BLaER1 treated with 17β-estradiol and CSF1 and Interleukin-3, amounts not matched to agents 10 nM and 100 nM (cell line): ENCODE measurements around the gene ARHGAP35.

Source experiments
- H3K27ac ChIP-seq, 11 experiments: shearing (Covaris generic); formaldehyde crosslinking; 2 replicates each; pipeline ENCODE4 v1.8.1; 2022
- H3K27me3 ChIP-seq, 11 experiments: shearing (Covaris generic); formaldehyde crosslinking; 2 replicates each; pipeline ENCODE4 v1.8.1; 2022
- H3K36me3 ChIP-seq, 11 experiments: shearing (Covaris generic); formaldehyde crosslinking; 2 replicates each; pipeline ENCODE4 v1.8.1; 2022
- H3K4me1 ChIP-seq, 10 experiments: shearing (Covaris generic); formaldehyde crosslinking; 2 replicates each; pipeline ENCODE4 v1.8.1; 2022
- H3K4me2 ChIP-seq, 11 experiments: shearing (Covaris generic); formaldehyde crosslinking; 2 replicates each; pipeline ENCODE4 v1.8.1; 2022
- H3K4me3 ChIP-seq, 10 experiments: shearing (Covaris generic); formaldehyde crosslinking; 2 replicates each; pipeline ENCODE4 v1.8.1; 2022
- H3K9ac ChIP-seq, 11 experiments: shearing (Covaris generic); formaldehyde crosslinking; 2 replicates each; pipeline ENCODE4 v1.8.1; 2022
- H3K9me3 ChIP-seq, 11 experiments: shearing (Covaris generic); formaldehyde crosslinking; replicated peaks in 1 of 11; 2 replicates each; pipeline ENCODE4 v1.8.1; 2022
- H4K20me1 ChIP-seq, 11 experiments: shearing (Covaris generic); formaldehyde crosslinking; 2 replicates each; pipeline ENCODE4 v1.8.1; 2022
- Cebpa-rat ChIP-seq, 11 experiments: shearing (Covaris generic); IDR thresholded peaks; 2 replicates each; pipeline ENCODE4 v1.8.1; 2022

The ARHGAP35 gene

DNA sequence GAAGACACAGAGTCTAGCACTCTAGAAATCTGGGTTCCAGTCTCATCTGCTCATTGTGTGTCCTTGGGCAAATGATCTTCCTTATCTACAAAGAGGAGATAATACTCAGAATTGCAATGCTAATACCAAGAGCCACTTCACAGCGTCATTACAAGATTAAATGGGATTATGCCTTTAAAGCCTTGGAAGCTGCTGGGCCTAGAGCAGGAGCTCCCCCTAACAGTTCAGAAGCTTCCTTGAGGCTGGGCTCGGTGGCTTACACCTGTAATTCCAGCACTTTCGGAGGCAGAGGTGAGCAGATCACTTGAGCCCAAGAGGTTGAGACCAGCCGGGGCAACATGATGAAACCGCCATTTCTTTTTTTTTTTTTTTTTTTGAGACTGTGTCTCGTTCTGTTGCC, 37.7 kb upstream of the ARHGAP35 start:
- H3K9me3 ChIP-seq: peaks cover 0 to 10% (median 6%) of the 10 kb centered on the region in 11 experiments; a peak in 9 of 22 replicates
- no peaks in the 10 kb centered on the region for H3K27me3 ChIP-seq
- H3K36me3 ChIP-seq: no peaks in the 10 kb centered on the region
- peak overlapping the region in 10 of 11 experiments; percentile 18 to 94 (median 90); a peak in 13 of 22 replicates for H3K4me2 ChIP-seq
- H3K4me3 ChIP-seq: no peak overlapping the region
- peaks cover 75 to 87% (median 79%) of the 10 kb centered on the region in 10 experiments for H3K4me1 ChIP-seq
- H4K20me1 ChIP-seq: peaks cover 0 to 10% (median 0%) of the 10 kb centered on the region in 11 experiments; a peak in 4 of 22 replicates
- peak overlapping the region in 2 of 11 experiments; percentile 75 to 76; a peak in 2 of 22 replicates for H3K9ac ChIP-seq
- TF ChIP-seq Cebpa-rat (IDR thresholded peaks at IDR 0.05): no peak
- peak overlapping the region in 8 of 11 experiments; percentile 81 to 93 (median 87); a peak in 15 of 22 replicates for H3K27ac ChIP-seq

DNA sequence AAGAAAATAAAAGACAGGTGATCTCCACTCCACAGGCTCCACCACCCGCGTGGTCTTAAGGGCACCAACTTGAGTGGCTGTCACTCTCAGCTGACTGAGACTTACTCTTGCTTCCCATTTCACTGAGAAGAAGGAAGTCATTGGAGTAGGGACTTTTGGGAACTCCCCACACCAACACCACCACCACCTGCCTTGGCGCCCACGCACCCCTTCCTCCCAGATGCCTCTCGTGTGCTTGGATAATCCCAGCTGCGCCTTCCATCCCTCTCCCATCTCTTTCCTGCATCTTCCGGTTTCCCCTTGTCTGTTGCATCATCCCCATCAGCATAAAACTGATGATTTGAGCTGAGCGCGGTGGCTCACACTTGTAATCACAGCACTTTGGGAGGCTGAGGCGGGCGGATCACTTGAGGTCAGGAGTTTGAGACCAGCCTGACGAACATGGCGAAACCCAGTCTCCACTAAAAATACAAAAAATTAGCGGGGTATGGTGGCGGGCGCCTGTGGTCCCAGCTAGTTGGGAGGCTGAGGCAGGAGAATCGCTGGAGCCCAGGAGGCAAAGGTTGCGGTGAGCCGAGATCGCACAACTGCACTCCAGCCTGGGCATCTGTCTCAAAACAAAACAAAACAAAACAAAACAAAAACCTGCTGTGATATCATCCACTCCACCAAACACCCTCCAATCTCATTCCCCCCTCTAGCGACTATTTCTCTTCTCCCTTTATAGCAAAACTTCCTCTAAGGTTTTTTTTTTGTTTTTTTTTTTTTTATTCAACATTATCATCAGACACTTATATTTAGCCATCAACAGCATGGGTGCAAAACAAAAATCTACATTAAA, 35.7 kb upstream of the ARHGAP35 start:
- peak in 3 of 11 experiments; percentile 23 to 46 (median 26); a peak in 4 of 22 replicates for TF ChIP-seq Cebpa-rat (IDR thresholded peaks at IDR 0.05)
- Histone ChIP-seq H3K27ac (peak overlapping the region; percentile 47 to 93 (median 73); a peak in 21 of 22 replicates), H3K9ac (peak overlapping the region; percentile 31 to 74 (median 60); a peak in 20 of 22 replicates), H3K4me3 (peak overlapping the region in 5 of 10 experiments; percentile 2 to 48 (median 25); a peak in 6 of 20 replicates), H3K27me3 (no peaks in the 10 kb centered on the region), H3K36me3 (no peaks in the 10 kb centered on the region), H3K9me3 (no peaks in the 10 kb centered on the region), H4K20me1 (peaks cover 0 to 10% (median 0%) of the 10 kb centered on the region in 11 experiments; a peak in 4 of 22 replicates), H3K4me2 (peak overlapping the region; percentile 65 to 94 (median 83)), H3K4me1 (peaks cover 67 to 81% (median 74%) of the 10 kb centered on the region in 10 experiments)

DNA sequence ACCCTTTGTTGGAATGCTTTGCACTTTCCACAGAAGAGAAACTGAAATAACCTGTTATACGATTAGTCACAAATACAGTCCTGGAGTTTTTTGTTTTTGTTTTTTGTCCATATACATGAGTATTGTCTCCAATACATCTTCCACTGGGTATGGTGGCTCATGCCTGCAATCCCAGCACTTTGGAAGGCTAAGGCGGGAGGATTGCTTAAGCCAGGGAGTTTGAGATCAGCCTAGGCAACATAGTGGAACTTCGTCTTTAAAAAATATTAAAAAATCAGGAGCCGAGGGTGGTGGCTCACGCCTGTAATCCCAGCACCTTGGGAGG, 35.1 kb upstream of the ARHGAP35 start:
- Histone ChIP-seq H3K9ac (peak overlapping the region in 6 of 11 experiments; percentile 5 to 65 (median 45); a peak in 8 of 22 replicates), H3K36me3 (no peaks in the 10 kb centered on the region), H3K4me1 (peaks cover 64 to 81% (median 72%) of the 10 kb centered on the region in 10 experiments), H3K4me3 (no peak overlapping the region), H3K9me3 (no peaks in the 10 kb centered on the region), H3K4me2 (peak overlapping the region in 10 of 11 experiments; percentile 50 to 94 (median 84); a peak in 18 of 22 replicates), H3K27me3 (no peaks in the 10 kb centered on the region), H4K20me1 (peaks cover 0 to 10% (median 0%) of the 10 kb centered on the region in 11 experiments; a peak in 4 of 22 replicates), H3K27ac (peak overlapping the region in 8 of 11 experiments; percentile 28 to 93 (median 62); a peak in 14 of 22 replicates)
- TF ChIP-seq Cebpa-rat (IDR thresholded peaks at IDR 0.05): no peak

DNA sequence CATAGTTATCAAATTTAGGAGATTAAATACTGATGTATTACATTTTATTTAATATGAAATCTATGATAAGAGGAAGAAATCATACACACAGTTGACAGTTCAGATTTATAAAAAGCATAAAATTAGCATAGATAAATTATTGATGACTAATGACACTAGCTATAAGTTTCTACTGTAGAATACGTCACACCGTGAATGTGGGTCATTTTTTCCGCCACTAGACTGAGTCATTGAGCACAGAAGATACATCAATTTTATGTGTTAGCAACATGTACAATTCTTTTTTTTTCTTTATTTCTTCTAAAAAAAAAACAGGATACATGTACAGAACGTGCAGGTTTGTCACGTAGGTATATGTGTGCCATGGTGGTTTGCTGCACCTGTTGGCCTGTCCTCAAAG, 32.3 kb upstream of the ARHGAP35 start:
- Histone ChIP-seq H3K27me3 (no peaks in the 10 kb centered on the region), H3K9ac (no peak overlapping the region), H3K36me3 (no peaks in the 10 kb centered on the region), H3K9me3 (no peaks in the 10 kb centered on the region), H4K20me1 (peaks cover 0 to 10% (median 0%) of the 10 kb centered on the region in 11 experiments; a peak in 4 of 22 replicates), H3K4me2 (no peak overlapping the region), H3K4me1 (peaks cover 44 to 60% (median 50%) of the 10 kb centered on the region in 10 experiments), H3K27ac (no peak overlapping the region), H3K4me3 (no peak overlapping the region)
- TF ChIP-seq Cebpa-rat (IDR thresholded peaks at IDR 0.05): no peak

DNA sequence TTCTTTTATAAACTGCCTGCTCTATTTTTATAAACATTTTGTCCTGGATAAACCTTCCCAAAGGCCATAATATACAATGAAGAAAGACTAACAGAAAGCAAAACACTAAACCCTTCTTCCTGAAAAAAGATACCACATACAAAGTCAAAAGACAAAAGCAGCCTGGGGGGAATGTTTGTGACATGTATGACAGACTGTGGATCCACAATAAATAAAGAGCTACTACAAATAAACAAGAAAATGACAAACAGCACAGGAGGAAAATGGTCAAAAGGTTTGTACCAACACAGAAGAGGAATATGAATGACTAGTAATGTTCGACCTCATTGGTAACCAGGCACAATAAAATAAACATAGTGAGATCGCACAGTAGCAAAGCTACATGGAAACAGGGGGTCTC, 29.9 kb upstream of the ARHGAP35 start:
- Histone ChIP-seq H3K27me3 (no peaks in the 10 kb centered on the region), H3K27ac (no peak overlapping the region), H3K9ac (no peak overlapping the region), H3K4me2 (peak overlapping the region in 6 of 11 experiments; percentile 10 to 56 (median 24); a peak in 6 of 22 replicates), H3K4me3 (no peak overlapping the region), H4K20me1 (no peaks in the 10 kb centered on the region), H3K36me3 (peaks cover 0 to 10% (median 4%) of the 10 kb centered on the region in 11 experiments; a peak in 9 of 22 replicates), H3K9me3 (no peaks in the 10 kb centered on the region), H3K4me1 (peaks cover 20 to 36% (median 26%) of the 10 kb centered on the region in 10 experiments)
- no peak for TF ChIP-seq Cebpa-rat (IDR thresholded peaks at IDR 0.05)

DNA sequence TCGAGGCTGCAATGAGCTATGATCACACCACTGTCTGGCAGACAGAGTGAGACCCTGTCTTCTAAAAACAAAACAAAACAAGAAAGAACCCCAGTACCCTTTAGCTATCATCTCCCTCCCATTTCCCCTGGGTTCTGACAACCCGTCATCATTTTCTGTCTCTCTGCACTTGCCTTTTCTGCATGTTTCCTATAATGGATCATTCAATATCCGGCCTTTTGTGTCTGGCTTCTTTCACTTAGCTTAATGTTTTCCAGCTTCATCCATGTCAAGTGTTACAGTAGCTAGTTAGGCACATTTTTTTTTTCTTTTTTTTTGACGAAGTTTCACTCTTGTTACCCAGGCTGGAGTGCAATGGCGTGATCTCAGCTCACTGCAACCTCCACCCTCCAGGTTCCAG, 26.7 kb upstream of the ARHGAP35 start:
- no peak for TF ChIP-seq Cebpa-rat (IDR thresholded peaks at IDR 0.05)
- Histone ChIP-seq H3K9me3 (no peaks in the 10 kb centered on the region), H3K27ac (no peak overlapping the region), H3K4me1 (peaks cover 13 to 23% (median 18%) of the 10 kb centered on the region in 10 experiments; a peak in 17 of 20 replicates), H3K9ac (no peak overlapping the region), H3K36me3 (peaks cover 15 to 42% (median 33%) of the 10 kb centered on the region in 11 experiments), H4K20me1 (peaks cover 0 to 24% (median 0%) of the 10 kb centered on the region in 11 experiments; a peak in 2 of 22 replicates), H3K4me2 (no peak overlapping the region), H3K4me3 (no peak overlapping the region), H3K27me3 (no peaks in the 10 kb centered on the region)

DNA sequence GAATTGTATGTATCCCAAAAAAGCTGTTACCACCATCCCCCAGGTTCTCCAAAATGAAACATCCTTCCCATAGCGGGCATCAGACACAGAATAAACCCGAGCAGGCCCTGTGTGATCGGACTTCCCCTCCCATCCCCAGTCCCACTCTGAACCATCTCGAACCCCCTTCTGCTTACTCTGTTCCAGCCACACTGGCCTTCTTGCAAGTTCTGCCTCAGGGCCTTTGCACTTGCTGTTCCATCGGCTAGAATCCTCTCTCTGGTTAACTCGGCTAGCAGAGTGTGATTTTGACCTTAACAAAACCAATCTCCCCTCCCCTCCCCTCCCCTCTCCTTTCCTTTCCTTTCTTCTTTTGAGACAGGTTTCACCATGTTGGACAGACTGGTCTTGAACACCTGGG, 25.8 kb upstream of the ARHGAP35 start:
- no peaks in the 10 kb centered on the region for H3K9me3 ChIP-seq
- no peaks in the 10 kb centered on the region for H3K27me3 ChIP-seq
- no peak overlapping the region for H3K4me3 ChIP-seq
- TF ChIP-seq Cebpa-rat (IDR thresholded peaks at IDR 0.05): no peak
- no peak overlapping the region for H3K4me2 ChIP-seq
- peaks cover 23 to 51% (median 42%) of the 10 kb centered on the region in 11 experiments for H3K36me3 ChIP-seq
- no peak overlapping the region for H3K27ac ChIP-seq
- H4K20me1 ChIP-seq: peaks cover 0 to 33% (median 6%) of the 10 kb centered on the region in 11 experiments; a peak in 11 of 22 replicates
- H3K4me1 ChIP-seq: peaks cover 9 to 17% (median 12%) of the 10 kb centered on the region in 10 experiments; a peak in 17 of 20 replicates
- H3K9ac ChIP-seq: no peak overlapping the region

DNA sequence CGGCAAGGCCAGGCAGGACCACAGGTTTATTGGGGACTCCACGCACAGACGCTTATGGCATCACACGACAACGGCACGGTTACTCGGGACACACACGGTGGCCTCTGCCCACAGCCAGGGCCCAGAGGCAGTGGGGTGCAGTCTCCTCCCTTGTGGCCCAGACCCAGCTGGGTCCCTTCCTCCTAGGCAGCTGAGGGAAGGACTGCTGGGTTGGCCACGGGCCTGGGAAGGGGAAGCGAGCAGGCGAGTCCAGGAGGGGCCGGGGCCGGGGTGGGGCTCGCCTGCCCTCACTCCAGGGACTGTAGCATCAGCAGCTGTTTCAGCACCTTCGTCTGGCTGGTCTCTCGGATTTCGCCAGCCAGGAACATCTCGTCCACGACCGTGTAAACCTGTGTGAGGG, 22.6 kb upstream of the ARHGAP35 start:
- Histone ChIP-seq H4K20me1 (peaks cover 0 to 65% (median 27%) of the 10 kb centered on the region in 11 experiments; a peak in 14 of 22 replicates), H3K27me3 (no peaks in the 10 kb centered on the region), H3K4me3 (no peak overlapping the region), H3K9me3 (no peaks in the 10 kb centered on the region), H3K36me3 (peaks cover 46 to 78% (median 66%) of the 10 kb centered on the region in 11 experiments), H3K4me2 (no peak overlapping the region), H3K4me1 (peaks cover 0 to 5% (median 0%) of the 10 kb centered on the region in 10 experiments; a peak in 4 of 20 replicates), H3K9ac (no peak overlapping the region), H3K27ac (no peak overlapping the region)
- no peak for TF ChIP-seq Cebpa-rat (IDR thresholded peaks at IDR 0.05)
